Central memory CD8-positive, alpha-beta T cell (primary cell): ENCODE data around the gene GCH1.

Source experiments
- ATAC-seq: fragments of 150-1000 bp; cut with Tn5 transposase; replicated peaks from 2 replicates; pipeline ENCODE4 v1.10.0; 2022; ENCODE audit warnings: mild to moderate bottlenecking, moderate FRiP score, moderate number of reproducible peaks; ENCODE audit not compliant: poor library complexity, severe bottlenecking; ENCODE audit errors: extremely low read depth
- DNase-seq, 2 donors: peaks; one replicate each; pipeline ENCODE4 v3.0.0; 2021; ENCODE audit warnings: low spot score in 2 of 2
- H3K27ac Mint-ChIP-seq: one replicate; pipeline ENCODE4 v1.8.0; 2022; ENCODE audit warnings: low read depth, mild to moderate bottlenecking, moderate library complexity, mixed read lengths
- H3K27me3 Mint-ChIP-seq: one replicate; pipeline ENCODE4 v1.8.0; 2022; ENCODE audit warnings: mixed read lengths
- H3K36me3 Mint-ChIP-seq: one replicate; pipeline ENCODE4 v1.8.0; 2022; ENCODE audit warnings: mild to moderate bottlenecking, moderate library complexity, mixed read lengths; ENCODE audit not compliant: insufficient read depth
- H3K4me1 Mint-ChIP-seq: one replicate; pipeline ENCODE4 v1.8.0; 2022; ENCODE audit warnings: mixed read lengths
- H3K4me3 Mint-ChIP-seq: one replicate; pipeline ENCODE4 v1.8.0; 2022; ENCODE audit warnings: mild to moderate bottlenecking, moderate library complexity, mixed read lengths
- H3K9me3 Mint-ChIP-seq: one replicate; pipeline ENCODE4 v1.8.0; 2022; ENCODE audit warnings: mixed read lengths

The GCH1 gene

DNA sequence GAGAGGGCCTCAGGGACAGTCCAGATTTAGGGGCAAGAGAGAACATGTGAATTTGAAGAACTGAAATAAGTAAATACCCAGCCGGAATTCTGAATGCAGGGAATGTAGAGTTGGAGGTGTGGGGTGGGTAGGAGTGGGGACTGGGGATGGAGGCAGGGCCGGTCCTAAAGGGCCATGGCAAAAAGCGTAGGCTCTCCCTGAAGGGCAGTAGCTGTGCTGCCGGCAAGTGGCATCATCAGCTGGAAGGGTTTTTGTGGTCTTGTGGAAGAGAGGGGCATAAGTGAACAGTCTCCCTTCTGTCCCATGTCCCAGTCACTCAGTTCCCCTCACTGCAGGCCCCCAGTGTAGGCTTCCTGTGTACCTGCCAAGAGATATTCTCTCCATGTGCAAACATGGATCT is 104.6 kb downstream of the GCH1 start:
- no peak for DNase-seq
- H3K4me3 Mint-ChIP-seq = no peak overlapping the region
- no peak overlapping the region for H3K27ac Mint-ChIP-seq
- H3K36me3 Mint-ChIP-seq = no peaks in the 10 kb centered on the region
- ATAC-seq = no peak
- peaks cover 60% of the 10 kb centered on the region for H3K27me3 Mint-ChIP-seq
- H3K4me1 Mint-ChIP-seq = no peaks in the 10 kb centered on the region
- H3K9me3 Mint-ChIP-seq = peaks cover 3% of the 10 kb centered on the region

DNA sequence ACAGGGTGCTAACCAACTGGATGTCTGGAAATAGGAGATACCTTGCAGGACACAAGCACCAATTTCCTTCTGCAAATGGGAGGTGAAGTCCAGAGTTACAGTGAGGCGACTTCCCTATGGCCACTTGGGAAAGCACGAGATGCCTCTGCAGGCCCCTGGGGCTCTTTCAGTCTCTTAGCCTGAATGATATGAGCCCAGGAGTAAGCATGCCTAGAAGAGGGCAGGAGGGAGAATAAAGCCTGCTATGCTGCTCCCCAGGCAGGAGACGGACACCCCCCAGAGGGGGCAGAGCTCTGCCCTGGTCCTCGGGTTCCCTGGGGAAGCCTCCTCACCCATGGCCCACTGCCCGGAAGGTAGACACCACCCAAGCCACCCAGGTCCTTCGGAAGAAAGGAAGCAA is 105.1 kb downstream of the GCH1 start:
- H3K36me3 Mint-ChIP-seq = no peaks in the 10 kb centered on the region
- no peak overlapping the region for H3K27ac Mint-ChIP-seq
- DNase-seq (no peak), ATAC-seq (no peak)
- no peaks in the 10 kb centered on the region for H3K4me1 Mint-ChIP-seq
- peaks cover 3% of the 10 kb centered on the region for H3K9me3 Mint-ChIP-seq
- no peak overlapping the region for H3K4me3 Mint-ChIP-seq
- peaks cover 60% of the 10 kb centered on the region for H3K27me3 Mint-ChIP-seq

DNA sequence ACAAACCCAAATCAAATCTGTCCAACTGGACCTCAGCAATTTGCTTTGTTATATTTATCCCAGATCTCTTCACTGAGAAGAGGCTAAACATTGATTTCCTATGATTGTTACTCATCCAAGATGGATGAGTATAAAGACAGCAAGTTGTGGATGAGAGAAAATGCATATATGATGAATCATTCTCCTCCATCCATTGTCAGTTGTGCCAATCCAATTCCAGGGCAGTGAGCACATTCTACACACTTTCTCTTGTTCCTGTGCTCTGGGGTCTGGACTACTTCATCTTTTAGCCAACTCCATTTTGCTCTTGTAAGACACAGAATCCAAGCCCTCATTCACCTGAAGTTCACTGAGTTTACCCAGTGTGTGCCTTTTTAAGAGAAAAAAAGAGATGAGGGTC is 105.7 kb downstream of the GCH1 start:
- no peak overlapping the region for H3K27ac Mint-ChIP-seq
- ATAC-seq = no peak
- peaks cover 59% of the 10 kb centered on the region for H3K27me3 Mint-ChIP-seq
- no peak overlapping the region for H3K4me3 Mint-ChIP-seq
- no peak for DNase-seq
- no peaks in the 10 kb centered on the region for H3K36me3 Mint-ChIP-seq
- no peaks in the 10 kb centered on the region for H3K4me1 Mint-ChIP-seq
- H3K9me3 Mint-ChIP-seq = peaks cover 3% of the 10 kb centered on the region

DNA sequence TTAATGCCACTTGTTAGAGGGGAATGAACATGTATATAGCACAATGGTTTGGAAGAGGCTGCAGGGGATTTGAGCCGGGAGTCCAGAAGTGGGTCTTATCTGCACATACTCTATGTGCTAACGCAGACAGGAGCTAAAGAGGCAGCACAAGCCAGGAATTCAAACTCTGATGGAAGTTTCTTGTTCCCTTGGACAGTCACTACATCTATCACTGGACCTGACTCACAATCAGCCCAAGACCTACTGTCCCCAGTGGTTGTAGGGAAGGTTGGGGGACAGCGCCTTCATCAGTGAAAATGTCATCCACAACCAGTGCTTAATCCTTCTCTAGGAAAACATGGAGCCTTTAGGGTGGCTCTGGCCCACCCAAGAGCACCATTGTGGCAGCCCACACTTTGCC is 107.8 kb downstream of the GCH1 start:
- Mint-ChIP-seq H3K36me3 (no peaks in the 10 kb centered on the region), H3K9me3 (peaks cover 3% of the 10 kb centered on the region), H3K27me3 (peaks cover 38% of the 10 kb centered on the region), H3K27ac (no peak overlapping the region), H3K4me3 (no peak overlapping the region), H3K4me1 (no peaks in the 10 kb centered on the region)
- ATAC-seq = no peak
- no peak for DNase-seq

DNA sequence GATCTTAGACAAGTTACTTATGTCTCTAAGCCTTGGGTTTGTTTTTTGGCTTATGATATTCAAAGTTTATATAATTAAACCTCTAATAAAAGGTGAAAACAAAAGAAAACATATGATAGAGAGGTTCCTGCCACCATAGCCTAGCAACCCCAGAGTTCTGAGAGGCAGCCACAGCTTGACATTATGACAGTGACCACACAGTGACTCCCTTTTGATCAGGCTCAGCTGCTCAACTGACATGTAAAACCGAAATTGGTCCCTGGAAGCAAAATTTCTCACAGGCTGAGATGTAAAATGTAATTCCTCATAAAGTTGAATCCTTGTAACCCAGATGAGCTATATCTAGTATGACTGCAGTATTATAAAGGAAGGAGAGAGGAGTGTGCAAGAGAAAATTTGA is 108.5 kb downstream of the GCH1 start:
- no peaks in the 10 kb centered on the region for H3K36me3 Mint-ChIP-seq
- H3K9me3 Mint-ChIP-seq = peaks cover 3% of the 10 kb centered on the region
- no peak overlapping the region for H3K4me3 Mint-ChIP-seq
- no peak for DNase-seq
- no peak for ATAC-seq
- peaks cover 33% of the 10 kb centered on the region for H3K27me3 Mint-ChIP-seq
- no peaks in the 10 kb centered on the region for H3K4me1 Mint-ChIP-seq
- no peak overlapping the region for H3K27ac Mint-ChIP-seq

DNA sequence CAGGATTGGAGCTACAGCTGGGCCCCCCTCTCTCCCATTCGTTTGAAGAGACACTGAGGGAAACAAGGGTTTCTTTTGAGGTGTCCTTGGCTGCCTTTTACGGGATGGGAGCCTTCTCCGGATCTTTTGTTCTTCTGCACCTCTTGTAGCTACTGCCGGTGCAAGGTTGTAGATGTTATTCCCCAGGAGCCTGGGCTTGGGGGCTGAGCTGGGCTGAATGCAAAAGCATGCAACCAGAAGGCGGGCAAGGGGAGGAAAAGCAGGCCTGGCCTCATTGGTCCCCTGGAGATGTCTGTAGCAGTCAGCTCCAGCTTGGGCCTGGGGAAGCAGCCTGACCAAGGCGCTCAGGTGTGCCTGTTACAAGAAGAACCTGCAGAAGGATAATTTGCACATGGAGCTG is 110.3 kb downstream of the GCH1 start:
- ATAC-seq = no peak
- DNase-seq = no peak
- H3K36me3 Mint-ChIP-seq = no peaks in the 10 kb centered on the region
- H3K9me3 Mint-ChIP-seq = peaks cover 3% of the 10 kb centered on the region
- H3K4me1 Mint-ChIP-seq = no peaks in the 10 kb centered on the region
- peaks cover 25% of the 10 kb centered on the region for H3K27me3 Mint-ChIP-seq
- H3K27ac Mint-ChIP-seq = no peak overlapping the region
- H3K4me3 Mint-ChIP-seq = no peak overlapping the region
